ENCODE data around the gene TRIM47.

Gene TRIM47

GRCh38 chr17:75909051-75909811, 30.9 kb upstream of the TRIM47 start:
- DNase-seq (ENCODE audit: low spot score), result no peak

- DNase-seq (ENCODE audit: low spot score), result peak; percentile 33
Measured at GRCh38 chr17:75908201-75908600, 29.8 kb upstream of the TRIM47 start.

GRCh38 chr17:75906143-75906884, 27.9 kb upstream of the TRIM47 start:
- DNase-seq (ENCODE audit: low spot score), result no peak

DNA sequence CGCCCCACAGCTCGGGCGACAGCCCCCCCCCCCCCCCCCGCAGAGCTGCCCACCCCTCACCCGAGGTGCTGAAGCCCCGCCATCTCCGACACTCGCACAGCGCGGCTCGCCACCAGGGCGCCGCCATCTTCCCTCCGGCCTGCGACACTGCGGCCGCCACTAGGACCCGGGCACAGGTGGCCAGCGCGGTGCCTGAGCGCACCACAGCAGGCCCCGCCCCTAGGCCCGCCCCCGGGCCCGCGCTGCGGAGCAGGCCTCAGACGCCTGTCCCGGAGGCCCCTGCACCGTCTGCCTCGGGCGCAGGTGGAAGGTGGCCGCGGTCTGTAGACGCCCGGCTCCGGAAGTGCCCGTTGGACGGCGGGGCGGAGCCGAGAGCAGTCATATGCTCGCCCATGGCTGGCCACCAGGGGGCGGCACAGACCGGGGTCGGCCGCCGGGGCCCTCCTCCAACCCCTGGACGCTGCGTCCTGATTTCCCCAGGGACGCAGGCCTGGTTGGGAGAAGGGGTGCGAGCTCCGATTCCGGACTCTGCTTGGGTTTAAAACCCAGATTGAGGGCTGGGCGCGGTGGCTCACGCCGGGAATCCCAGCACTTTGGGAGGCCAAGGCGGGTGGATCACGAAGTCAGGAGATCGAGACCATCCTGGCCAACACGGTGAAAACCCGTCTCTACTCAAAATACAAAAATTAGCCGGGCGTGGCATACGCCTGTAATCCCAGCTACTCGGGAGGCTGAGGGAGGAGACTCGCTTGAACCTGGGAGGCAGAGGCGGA, 26.6 kb upstream of the TRIM47 start, which contains the start of gene MRPL38:
MRPL38 (minus strand) TSS at position 136 of the 773 bp plus-strand sequence; CDS start at position 127, 9 bp downstream.
- peak; percentile 96 for DNase-seq (ENCODE audit: low spot score)

- no peak for DNase-seq (ENCODE audit: low spot score)
Measured at GRCh38 chr17:75902406-75902805, 24.0 kb upstream of the TRIM47 start.

DNA sequence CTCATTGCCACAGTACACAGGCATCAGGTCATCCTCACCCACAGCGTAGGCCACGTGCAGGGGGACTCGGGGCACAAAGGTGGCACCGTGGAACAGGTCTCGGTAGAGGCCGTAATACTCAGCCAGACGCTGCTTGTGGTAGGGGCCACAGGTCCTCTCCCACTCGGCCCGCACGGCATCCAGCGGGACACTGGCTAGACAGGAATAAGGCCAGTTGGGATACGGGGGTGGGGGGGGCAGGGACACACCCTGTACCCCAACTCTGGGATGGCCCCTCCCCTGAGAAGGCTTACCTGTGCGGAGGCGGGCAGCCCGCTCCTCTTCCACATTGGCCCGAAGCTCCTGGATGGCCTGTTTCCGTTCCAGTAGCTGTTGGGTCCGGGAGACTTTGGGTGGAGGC, 23.3 kb upstream of the TRIM47 start:
- no peak for DNase-seq (ENCODE audit: low spot score)

- DNase-seq (ENCODE audit: low spot score), result no peak
Measured at GRCh38 chr17:75900691-75901533, 22.5 kb upstream of the TRIM47 start.

- no peak for DNase-seq (ENCODE audit: low spot score)
Measured at GRCh38 chr17:75899767-75900468, 21.5 kb upstream of the TRIM47 start.

GRCh38 chr17:75899353-75899752, 21.0 kb upstream of the TRIM47 start:
- DNase-seq (ENCODE audit: low spot score), result no peak

- DNase-seq (ENCODE audit: low spot score), result no peak
Measured at GRCh38 chr17:75898791-75899190, 20.4 kb upstream of the TRIM47 start.

DNA sequence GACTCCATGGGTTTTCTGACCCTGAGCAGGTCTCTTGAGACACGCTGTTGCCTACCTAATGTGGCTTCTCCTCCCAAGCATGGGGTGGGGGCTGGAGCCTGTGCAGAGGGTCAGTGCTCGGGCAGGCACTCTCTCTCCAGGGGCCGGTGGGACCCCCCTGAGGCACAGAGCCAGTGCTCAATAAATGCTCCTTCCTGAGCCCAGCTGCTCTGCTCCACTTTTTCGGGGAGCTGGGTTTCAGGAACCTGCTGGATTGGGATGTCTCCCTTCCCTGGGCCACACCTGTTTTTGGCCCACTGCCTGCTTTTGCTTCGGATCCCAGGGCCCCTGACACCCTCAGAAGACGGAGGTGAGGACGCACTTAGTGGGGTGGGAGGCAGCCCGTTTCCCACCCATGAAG, 19.7 kb upstream of the TRIM47 start:
- DNase-seq (ENCODE audit: low spot score), result no peak

- no peak for DNase-seq (ENCODE audit: low spot score)
Measured at GRCh38 chr17:75897160-75898019, 19.0 kb upstream of the TRIM47 start.

DNA sequence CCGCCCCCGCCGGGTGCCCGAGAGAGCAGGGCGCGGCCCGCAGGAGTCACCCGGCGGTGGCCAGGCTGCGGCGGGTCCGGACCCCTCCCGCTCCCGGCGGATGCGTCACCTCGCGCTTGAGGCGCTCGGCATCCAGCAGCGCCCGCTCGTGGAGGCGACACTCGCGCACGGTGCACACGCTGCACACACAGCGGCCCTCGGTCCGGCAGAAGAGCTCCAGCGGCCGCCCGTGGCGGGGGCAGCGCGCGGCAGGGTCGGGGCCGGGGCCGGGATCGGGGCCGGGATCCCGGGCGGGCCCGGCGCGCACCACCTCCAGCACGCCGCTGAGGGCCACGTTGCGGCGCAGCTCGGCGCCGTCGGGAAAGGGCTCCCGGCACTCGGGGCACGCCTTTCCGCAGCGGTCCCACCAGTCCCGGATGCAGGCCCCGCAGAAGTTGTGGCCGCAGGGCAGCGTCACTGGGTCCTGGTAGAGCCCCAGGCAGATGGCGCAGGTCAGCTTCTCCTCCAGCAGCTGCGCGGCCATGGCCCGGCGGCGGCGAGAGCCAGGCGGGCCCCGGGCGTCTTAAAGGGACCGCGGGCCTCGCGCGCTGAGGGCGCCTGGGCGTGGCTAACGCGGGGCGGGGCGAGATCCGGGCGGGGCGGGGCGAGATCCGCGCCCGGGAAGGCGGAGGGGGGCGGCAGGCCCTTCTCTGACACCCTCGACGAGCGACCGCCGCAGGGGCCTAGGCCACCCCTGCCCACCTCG, 18.2 kb upstream of the TRIM47 start, which contains the start of gene TRIM65:
TRIM65 (minus strand) TSS at position 537 of the 745 bp plus-strand sequence; CDS start at position 523, 14 bp downstream.
- peak; percentile 88 for DNase-seq (ENCODE audit: low spot score)

- DNase-seq (ENCODE audit: low spot score), result peak; percentile 53
Measured at GRCh38 chr17:75895370-75896155, 17.2 kb upstream of the TRIM47 start.

DNA sequence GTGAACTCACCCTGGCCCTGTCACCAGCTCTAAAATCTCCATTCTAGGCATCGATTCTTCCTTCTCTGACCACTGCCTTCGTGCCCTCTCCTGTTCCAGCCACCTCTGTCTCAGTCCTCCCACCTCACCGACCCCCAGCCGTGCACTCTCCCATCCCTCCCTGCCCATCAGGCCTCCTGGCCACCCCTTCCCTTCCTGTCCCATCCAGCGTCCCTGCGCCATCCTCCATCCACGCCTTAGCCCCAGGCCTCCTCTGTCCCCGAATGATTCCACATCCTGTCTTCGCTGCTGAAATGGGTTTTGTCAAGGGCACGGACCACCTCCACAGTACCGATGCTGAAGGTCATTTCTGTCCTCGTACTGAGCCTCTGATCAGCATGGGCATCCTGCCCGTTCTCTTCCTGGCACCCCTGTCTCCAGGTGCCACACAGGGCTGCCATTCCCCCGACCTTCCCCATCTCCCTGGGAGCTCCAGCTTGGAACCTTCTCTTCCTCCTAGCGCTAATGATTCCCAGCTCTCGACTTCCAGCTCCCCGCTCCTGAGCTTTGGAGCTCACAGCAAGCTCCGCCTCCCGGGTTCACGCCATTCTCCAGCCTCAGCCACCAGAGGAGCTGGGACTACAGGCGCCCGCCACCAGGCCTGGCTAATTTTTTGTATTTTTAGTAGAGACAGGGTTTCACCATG, 15.8 kb upstream of the TRIM47 start:
- DNase-seq (ENCODE audit: low spot score), result no peak

- no peak for DNase-seq (ENCODE audit: low spot score)
Measured at GRCh38 chr17:75893305-75894048, 15.1 kb upstream of the TRIM47 start.

Data from AG08395 (cell line).